HG03066 (cell line): ENCODE data around the gene PPP1R37.
"Not testable (repeated sequence)": the region's sequence is repeated elsewhere in the genome, so short reads cannot be mapped to it uniquely, and the experiment has no call there.

ENCODE experiments used
- ATAC-seq: cut with Tn5 transposase; IDR thresholded peaks from one replicate; pipeline ENCODE4 v1.9.1; 2021; ENCODE audit warnings: low read depth; ENCODE audit not compliant: unreplicated experiment

PPP1R37 gene

GRCh38 chr19:45110851-45111266 lies 17.9 kb downstream of the PPP1R37 start:
- no peak for ATAC-seq

- ATAC-seq: no peak
Measured at GRCh38 chr19:45112111-45112827, 19.3 kb downstream of the PPP1R37 start.

DNA sequence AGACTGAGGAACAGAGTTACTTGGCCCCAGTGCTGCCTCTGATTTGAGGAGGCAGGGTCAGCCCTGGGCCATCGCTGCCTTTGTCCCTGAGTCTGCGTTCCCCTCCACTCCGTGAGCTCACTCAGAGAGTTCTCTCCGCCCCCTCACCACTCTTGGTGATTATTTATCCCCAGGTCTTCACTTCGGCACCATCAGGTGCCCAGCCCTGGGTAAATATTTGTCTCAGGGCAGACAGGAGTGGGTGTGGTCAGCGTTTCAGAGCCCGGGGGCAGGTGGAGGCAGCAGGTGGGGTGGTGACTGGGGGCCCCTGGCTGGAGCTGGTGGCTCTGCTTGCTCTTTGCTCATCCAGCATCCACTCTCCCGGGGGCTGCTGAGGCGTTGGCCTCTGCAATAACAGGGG lies 20.6 kb downstream of the PPP1R37 start:
- no peak for ATAC-seq

- ATAC-seq: no peak
Measured at GRCh38 chr19:45114116-45114515, 21.1 kb downstream of the PPP1R37 start.

DNA sequence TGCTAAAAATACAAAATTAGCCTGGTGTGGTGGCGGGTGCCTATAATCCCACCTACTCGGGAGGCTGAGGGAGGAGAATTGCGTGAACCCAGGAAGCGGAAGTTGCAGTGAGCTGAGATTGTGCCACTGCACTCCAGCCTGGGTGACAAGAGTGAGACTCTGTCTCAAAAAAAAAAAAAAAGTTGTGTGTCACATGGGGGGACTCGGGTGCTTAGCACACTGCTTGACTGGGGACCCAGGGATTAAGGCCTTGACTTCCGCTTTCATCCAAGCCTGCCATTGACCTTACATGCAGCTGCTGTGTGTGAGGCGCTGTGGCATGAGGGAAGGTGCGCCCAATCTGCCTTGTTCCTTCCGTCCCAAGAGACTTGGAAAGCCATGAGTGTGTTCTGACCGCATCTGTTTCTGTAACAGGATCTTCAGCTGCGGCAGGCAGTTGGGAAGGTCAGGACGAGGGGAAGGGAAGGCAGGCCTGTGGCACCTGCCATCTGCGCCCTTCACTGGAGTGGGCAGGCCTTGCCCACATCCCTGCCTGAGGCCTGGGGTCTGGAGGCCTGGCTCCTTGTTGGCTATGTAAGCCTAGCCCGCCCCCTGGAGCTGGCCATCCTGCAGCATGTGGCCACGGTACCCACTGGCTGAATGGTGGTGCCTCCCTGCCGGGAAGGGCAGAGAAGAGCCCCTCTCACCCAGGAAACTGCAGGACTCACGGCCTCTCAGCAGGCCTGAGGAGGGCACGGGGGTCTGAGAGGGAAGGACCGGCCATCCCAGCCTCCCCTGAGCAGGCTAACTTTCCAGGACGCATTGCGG lies 23.0 kb downstream of the PPP1R37 start:
- no peak for ATAC-seq

- no peak for ATAC-seq
Measured at GRCh38 chr19:45117167-45117594, 24.2 kb downstream of the PPP1R37 start.

GRCh38 chr19:45117671-45118070 lies 24.7 kb downstream of the PPP1R37 start:
- ATAC-seq: no peak

- no peak for ATAC-seq
Measured at GRCh38 chr19:45118106-45118505, 25.1 kb downstream of the PPP1R37 start.

- ATAC-seq: not testable (repeated sequence)
Measured at GRCh38 chr19:45118591-45119355, 25.8 kb downstream of the PPP1R37 start.

GRCh38 chr19:45119582-45119981 lies 26.6 kb downstream of the PPP1R37 start:
- ATAC-seq: no peak

DNA sequence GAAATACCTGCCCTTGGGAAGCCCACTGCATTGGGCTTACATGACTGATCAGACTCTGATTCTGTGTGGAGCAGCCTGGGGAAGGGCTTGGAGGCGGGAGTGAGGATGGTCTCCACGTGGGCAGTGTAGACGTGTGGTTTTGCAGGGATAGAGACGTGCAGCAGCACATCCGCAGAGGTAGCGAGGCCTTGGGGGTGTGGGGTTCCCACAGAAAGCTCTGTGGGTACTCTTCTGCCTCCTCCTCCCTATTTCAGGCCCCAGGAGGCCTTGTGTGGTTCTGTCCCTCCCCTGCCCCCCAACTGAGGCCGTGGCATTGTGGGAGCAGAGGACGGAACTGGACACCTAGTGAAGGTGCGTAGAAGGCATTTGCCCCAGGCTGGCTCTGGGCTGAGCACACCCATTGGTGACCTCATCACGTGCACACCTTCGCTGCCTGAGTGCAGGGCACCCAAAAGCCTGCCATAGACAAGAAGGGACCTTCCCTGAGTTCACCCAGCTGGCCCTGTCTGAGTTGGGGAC lies 28.9 kb downstream of the PPP1R37 start:
- ATAC-seq: no peak

DNA sequence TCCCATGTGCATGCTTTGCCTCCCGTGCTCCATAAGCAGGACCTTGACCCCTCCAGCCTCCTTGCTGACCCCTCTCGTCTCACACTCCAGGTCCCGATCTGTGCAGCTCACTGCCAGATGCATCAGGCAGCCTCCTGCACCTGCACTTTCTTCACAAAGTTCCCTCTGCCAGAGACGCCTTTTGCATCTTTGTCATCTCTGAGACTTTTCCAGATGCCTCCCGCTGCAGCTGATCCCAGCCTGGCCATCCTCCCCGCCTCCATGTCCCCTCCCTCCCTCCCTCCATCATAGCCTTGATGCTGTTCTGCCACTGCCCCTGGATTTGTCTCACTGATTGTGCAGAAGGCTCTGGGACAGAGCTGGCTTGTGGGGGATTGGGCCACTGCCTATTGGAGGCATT lies 29.9 kb downstream of the PPP1R37 start:
- ATAC-seq: no peak

GRCh38 chr19:45123440-45123850 lies 30.5 kb downstream of the PPP1R37 start:
- no peak for ATAC-seq

- no peak for ATAC-seq
Measured at GRCh38 chr19:45124021-45124420, 31.0 kb downstream of the PPP1R37 start.

DNA sequence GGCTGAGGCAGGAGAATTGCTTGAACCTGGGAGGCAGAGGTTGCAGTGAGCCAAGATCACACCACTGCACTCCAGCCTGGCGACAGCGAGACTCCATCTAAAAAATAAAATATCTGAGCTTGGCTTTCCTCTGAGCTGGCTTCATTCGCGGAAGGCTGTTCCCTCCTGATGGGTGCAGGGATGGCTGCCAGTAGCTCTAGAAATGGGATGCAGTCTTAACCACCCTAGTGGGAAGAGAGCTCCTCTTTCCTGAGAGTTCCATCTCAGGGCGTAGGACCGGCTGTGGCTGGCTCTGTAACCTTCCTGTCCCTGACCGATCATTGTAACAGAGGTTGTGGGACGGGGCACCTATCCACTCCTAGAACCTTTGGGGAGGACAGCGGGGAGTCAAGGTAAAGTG lies 32.4 kb downstream of the PPP1R37 start:
- ATAC-seq: no peak

DNA sequence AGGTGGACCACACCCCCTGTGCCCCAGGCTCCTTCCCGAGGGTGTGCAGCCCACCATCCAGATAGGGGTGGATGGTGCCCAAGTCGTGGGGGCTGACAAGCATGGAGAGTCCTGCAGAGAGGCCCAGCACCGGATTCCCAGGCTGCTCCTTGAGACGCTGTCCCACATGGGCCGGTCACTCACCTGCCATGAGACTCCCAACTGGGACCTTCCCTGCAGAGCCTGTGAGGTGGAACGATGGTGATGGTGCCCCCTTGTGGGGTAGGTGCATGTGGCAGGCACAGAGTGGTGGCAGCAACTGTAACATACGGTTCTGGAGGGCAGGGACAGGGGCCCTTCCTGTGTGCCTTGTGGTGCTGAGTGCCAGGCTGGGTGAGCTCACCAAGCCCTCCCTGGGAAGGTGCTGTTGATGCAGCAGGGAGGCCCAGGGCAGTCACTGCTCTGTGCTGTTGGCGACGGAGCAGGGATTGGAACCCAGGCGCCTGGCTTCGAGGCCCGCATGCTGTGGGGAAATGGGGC lies 33.1 kb downstream of the PPP1R37 start:
- no peak for ATAC-seq

DNA sequence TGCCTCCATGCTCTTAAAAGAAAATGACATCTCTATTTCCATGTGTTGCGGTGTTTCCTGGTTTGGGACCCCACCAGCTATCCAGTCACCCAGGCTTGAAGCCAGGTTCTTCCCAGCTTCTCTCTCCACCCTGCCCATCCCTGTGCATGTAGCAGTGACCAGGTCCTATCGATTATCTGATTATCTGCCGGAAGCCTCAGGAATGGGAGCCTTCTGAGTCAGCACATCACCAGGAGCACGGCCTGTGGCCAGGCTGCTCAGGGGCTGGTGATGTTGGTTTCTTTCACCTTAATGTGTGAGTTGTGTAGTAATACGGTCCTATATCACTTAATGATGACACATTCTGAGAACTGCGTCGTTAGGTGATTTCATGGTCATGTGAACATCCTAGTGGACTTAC lies 33.7 kb downstream of the PPP1R37 start:
- ATAC-seq: no peak

- no peak for ATAC-seq
Measured at GRCh38 chr19:45128146-45128545, 35.2 kb downstream of the PPP1R37 start.

GRCh38 chr19:45128806-45129205 lies 35.8 kb downstream of the PPP1R37 start:
- ATAC-seq: no peak

DNA sequence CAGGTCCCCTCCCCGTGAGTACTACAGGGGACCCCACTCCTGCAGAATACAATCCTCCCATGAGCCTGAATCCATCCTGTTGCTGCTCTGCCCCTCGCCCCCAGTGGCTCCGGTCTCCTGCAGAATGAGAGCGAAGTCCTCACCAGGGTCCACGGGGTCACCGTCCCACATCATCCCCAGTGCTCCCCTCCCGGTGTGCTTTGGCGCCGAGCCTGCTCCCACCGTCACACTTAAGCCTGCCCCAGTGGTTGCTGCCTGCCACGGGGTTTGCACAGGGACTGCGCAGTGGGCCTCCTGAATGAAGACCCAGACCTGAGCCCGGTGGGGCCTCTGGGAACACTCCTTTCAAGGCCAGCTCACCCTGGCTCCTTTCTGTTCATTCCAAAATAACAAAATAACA lies 37.3 kb downstream of the PPP1R37 start:
- ATAC-seq: no peak
